BLaER1 treated with 17β-estradiol and CSF1 and Interleukin-3, amounts not matched to agents 10 nM and 100 nM (cell line): Measurements from ENCODE around the gene PLAAT3.

Experiments
- H3K27ac ChIP-seq, 11 experiments: shearing (Covaris generic); formaldehyde crosslinking; 2 replicates each; pipeline ENCODE4 v1.8.1; 2022
- H3K27me3 ChIP-seq, 11 experiments: shearing (Covaris generic); formaldehyde crosslinking; 2 replicates each; pipeline ENCODE4 v1.8.1; 2022
- H3K36me3 ChIP-seq, 11 experiments: shearing (Covaris generic); formaldehyde crosslinking; 2 replicates each; pipeline ENCODE4 v1.8.1; 2022
- H3K4me1 ChIP-seq, 10 experiments: shearing (Covaris generic); formaldehyde crosslinking; 2 replicates each; pipeline ENCODE4 v1.8.1; 2022
- H3K4me2 ChIP-seq, 11 experiments: shearing (Covaris generic); formaldehyde crosslinking; 2 replicates each; pipeline ENCODE4 v1.8.1; 2022
- H3K4me3 ChIP-seq, 10 experiments: shearing (Covaris generic); formaldehyde crosslinking; 2 replicates each; pipeline ENCODE4 v1.8.1; 2022
- H3K9ac ChIP-seq, 11 experiments: shearing (Covaris generic); formaldehyde crosslinking; 2 replicates each; pipeline ENCODE4 v1.8.1; 2022
- H3K9me3 ChIP-seq, 11 experiments: shearing (Covaris generic); formaldehyde crosslinking; replicated peaks in 1 of 11; 2 replicates each; pipeline ENCODE4 v1.8.1; 2022
- H4K20me1 ChIP-seq, 11 experiments: shearing (Covaris generic); formaldehyde crosslinking; 2 replicates each; pipeline ENCODE4 v1.8.1; 2022
- Cebpa-rat ChIP-seq, 11 experiments: shearing (Covaris generic); IDR thresholded peaks; 2 replicates each; pipeline ENCODE4 v1.8.1; 2022

Gene PLAAT3

DNA sequence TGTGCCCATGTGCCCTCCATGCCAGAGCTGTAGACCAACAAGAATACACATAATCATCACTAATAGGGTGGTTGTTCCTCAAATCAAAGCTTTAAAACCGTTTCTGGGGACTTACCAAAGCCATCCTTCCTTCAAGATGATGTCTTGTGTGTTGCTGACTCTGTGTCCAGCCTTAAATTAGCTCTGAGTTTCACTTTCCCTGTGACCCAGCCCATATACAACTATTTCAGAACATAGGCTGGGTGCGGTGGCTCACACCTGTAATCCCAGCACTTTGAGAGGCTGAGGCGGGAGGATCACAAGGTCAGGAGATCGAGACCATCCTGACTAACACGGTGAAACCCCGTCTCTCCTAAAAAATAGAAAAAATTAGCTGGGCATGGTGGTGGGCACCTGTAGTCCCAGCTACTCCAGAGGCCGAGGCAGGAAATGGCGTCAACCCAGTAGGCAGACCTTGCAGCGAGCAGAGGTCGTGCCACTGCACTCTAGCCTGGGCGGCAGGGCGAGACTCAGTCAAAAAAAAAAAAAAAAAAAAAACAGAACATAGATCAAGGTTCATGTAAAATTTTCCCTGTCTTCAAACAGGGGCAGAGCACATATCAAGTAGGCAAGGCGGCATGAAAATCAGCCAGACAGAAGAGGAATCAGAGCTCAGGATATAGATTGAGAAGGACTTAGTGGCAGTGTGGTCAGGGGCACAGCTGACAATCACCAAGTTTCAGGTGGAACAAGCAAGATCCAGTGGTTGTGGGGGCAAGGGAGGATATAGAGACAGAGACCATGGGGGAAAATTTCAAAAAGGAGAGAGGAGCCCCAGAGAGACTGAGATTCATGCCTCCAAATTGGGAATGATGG is 50.8 kb downstream of the PLAAT3 start, which contains the start of gene PLAAT2:
PLAAT2 (minus strand) TSS at position 179 of the 855 bp plus-strand sequence; CDS start at position 124, 55 bp downstream.
- no peak within 1 kb of the TSS for H3K4me2 ChIP-seq

DNA sequence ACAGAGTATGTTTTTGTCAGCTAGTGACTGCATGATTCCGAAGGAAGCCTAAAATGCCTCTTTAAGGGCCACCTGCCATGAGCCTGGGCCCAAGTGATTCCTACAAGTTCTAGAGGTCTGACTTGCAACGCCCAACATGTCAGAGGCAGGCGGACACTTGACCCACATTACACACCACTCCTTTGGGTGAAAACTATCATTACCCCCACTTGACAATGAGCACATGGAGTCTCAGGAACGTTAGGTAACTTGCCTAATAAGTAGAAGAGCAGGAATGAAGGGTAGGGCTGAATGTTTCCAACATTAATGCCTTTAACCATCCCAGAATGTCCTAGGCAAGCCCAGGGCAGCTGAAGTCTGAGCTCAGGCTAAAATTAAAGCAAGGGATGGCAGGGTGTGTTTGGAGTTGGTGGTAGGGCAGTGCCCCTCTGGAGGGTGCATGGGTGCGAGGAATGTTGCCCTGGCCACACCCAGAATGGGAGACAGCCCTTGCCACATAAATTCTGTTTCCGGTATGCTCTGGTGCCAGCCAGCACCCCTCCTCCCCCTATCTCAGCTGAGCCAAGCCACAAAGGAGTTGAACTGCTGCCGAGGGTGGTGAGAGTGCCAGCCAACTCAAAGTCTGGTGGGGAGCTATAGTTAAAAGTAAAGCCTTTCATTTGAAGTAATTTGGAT is 53.6 kb downstream of the PLAAT3 start:
- no peaks in the 10 kb centered on the region for H3K36me3 ChIP-seq
- H3K4me1 ChIP-seq, result peaks cover 8 to 22% (median 19%) of the 10 kb centered on the region in 10 experiments; a peak in 17 of 20 replicates
- H3K9ac ChIP-seq, result no peak overlapping the region
- H3K27me3 ChIP-seq, result no peaks in the 10 kb centered on the region
- no peak overlapping the region for H3K4me3 ChIP-seq
- H3K27ac ChIP-seq, result peak overlapping the region in 1 of 11 experiments; percentile 26; a peak in 1 of 22 replicates
- H3K4me2 ChIP-seq, result peak overlapping the region; percentile 17 to 69 (median 45); a peak in 20 of 22 replicates
- no peaks in the 10 kb centered on the region for H4K20me1 ChIP-seq
- no peaks in the 10 kb centered on the region for H3K9me3 ChIP-seq
- no peak for TF ChIP-seq Cebpa-rat (IDR thresholded peaks at IDR 0.05)

More for the DNA sequence above, 50.8 kb downstream of the PLAAT3 start, which contains the start of gene PLAAT2:
- H3K9me3 ChIP-seq, result no peaks in the 10 kb centered on the region
- no peaks in the 10 kb centered on the region for H3K36me3 ChIP-seq
- H3K27me3 ChIP-seq, result no peaks in the 10 kb centered on the region
- H3K4me3 ChIP-seq, result no peak within 1 kb of the TSS
- no peaks in the 10 kb centered on the region for H4K20me1 ChIP-seq
- peaks cover 31 to 50% (median 43%) of the 10 kb centered on the region in 10 experiments for H3K4me1 ChIP-seq
- no peak for TF ChIP-seq Cebpa-rat (IDR thresholded peaks at IDR 0.05)
- no peak within 1 kb of the TSS for H3K9ac ChIP-seq
- H3K27ac ChIP-seq, result no peak within 1 kb of the TSS; a peak in 1 of 22 replicates

DNA sequence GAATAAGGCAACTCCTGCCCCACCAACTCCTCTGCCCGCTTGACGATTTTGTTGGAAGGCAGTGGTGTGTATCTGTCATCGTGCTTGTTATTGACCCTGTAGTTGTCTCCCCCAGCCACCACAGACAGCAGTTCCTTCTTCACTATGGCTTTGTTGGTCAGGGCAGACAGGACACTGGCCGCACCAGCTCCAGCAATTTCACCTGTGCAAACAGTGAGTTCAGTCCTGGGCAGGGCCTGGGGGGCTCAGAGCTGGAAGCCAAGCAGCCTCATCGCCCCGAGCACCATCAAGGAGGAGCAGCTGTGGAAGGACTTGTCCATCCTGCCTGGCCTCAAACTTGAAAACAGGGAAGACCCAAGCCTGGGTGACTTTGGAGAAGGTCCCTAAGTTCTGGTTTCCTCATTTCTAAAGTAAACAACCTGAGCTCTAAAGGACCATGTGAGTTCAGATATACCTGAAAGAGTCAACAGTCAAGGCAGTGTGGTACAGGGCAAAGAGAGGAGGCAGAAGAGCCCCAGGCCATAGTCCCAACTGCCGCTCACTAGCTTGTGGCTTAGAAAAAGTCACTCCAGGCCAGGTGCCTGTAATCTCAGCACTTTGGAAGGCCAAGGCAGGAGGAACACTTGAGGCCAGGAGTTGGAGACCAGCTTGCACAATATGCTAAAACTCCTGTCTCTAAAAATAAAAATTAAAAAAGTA is 55.6 kb downstream of the PLAAT3 start:
- H3K9ac ChIP-seq, result no peak overlapping the region
- H4K20me1 ChIP-seq, result no peaks in the 10 kb centered on the region
- H3K27me3 ChIP-seq, result no peaks in the 10 kb centered on the region
- H3K4me2 ChIP-seq, result no peak overlapping the region
- H3K4me1 ChIP-seq, result peaks cover 14 to 29% (median 28%) of the 10 kb centered on the region in 10 experiments
- H3K36me3 ChIP-seq, result no peaks in the 10 kb centered on the region
- no peak overlapping the region for H3K27ac ChIP-seq
- no peak for TF ChIP-seq Cebpa-rat (IDR thresholded peaks at IDR 0.05)
- H3K4me3 ChIP-seq, result no peak overlapping the region
- H3K9me3 ChIP-seq, result no peaks in the 10 kb centered on the region

DNA sequence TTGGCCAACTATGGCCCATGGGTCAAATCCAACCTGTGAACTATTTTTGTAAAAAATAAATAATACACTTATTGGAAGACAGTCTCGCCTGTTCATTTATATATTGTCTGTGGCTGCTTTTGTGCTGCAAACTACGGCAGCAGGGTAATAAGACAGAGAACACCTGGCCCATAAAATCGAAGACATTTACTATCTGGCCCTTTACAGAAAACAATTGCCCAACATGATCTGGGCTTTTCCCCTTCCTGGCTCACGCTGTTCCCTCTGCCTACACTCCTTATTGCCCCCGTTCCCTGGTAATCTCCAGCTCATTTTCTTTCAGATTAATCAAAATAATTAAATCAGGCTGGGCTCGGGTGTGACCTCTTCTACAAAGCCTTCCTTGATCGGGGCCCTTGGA is 56.7 kb downstream of the PLAAT3 start:
- no peak overlapping the region for H3K27ac ChIP-seq
- no peak for TF ChIP-seq Cebpa-rat (IDR thresholded peaks at IDR 0.05)
- H3K9me3 ChIP-seq, result no peaks in the 10 kb centered on the region
- no peak overlapping the region for H3K9ac ChIP-seq
- H4K20me1 ChIP-seq, result no peaks in the 10 kb centered on the region
- H3K27me3 ChIP-seq, result no peaks in the 10 kb centered on the region
- peaks cover 23 to 39% (median 37%) of the 10 kb centered on the region in 10 experiments for H3K4me1 ChIP-seq
- H3K4me2 ChIP-seq, result no peak overlapping the region
- no peak overlapping the region for H3K4me3 ChIP-seq
- no peaks in the 10 kb centered on the region for H3K36me3 ChIP-seq

DNA sequence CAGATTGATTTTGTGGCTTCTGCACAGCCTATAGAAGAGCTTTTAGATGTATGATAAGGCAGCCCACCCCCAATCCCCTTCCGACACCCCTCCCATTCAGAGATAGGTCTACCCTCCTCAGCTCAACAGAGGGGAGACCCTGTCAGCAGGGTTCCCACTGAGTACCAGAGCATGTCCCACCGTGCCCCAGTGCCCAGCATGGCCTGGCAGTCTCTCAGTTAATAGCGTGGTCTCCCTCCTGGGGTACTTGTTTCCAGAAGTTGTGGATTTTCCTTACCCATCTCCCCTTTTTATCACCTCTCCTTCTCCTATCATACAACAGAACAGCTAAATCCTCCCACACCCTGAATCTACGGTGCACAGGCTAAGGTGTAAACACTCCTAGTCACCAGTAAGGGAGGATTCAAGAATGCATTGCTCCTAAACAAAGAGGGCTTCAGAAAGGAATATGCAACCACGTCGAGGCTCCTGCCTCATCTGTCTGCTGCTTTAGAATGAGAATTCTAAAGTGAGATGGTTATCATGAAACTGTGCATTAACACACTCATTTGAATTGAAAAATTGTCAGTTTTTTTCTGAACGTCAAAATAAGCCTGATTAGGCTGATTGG is 57.7 kb downstream of the PLAAT3 start:
- H3K36me3 ChIP-seq, result no peaks in the 10 kb centered on the region
- no peaks in the 10 kb centered on the region for H4K20me1 ChIP-seq
- 0 out of 22 replicates have a peak overlapping the region, but pooled peaks of 1 of the 11 experiments have one; percentile 2 for H3K4me2 ChIP-seq
- no peaks in the 10 kb centered on the region for H3K9me3 ChIP-seq
- no peak overlapping the region for H3K27ac ChIP-seq
- no peak for TF ChIP-seq Cebpa-rat (IDR thresholded peaks at IDR 0.05)
- no peak overlapping the region for H3K4me3 ChIP-seq
- no peaks in the 10 kb centered on the region for H3K27me3 ChIP-seq
- peaks cover 23 to 45% (median 37%) of the 10 kb centered on the region in 10 experiments for H3K4me1 ChIP-seq
- H3K9ac ChIP-seq, result no peak overlapping the region

DNA sequence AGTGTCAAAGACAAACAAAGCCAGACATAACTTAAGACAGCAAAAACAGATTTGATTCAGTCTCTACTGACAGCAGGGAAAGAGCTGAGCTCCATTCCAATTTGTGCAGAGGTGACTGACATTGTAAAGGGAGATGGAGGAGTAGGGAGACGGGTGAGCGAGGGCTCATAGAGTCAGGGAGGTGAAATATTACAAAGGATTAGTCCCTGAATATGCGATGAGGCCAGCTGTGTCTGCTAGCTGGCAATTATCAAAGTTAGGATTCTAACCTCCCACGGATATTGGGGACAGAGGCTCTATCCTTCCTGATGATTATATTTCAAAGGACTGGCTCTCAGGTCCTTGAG is 59.4 kb downstream of the PLAAT3 start:
- peaks cover 16 to 30% (median 23%) of the 10 kb centered on the region in 10 experiments for H3K4me1 ChIP-seq
- peak overlapping the region in 2 of 11 experiments; percentile 67 to 73; a peak in 2 of 22 replicates for H3K27ac ChIP-seq
- H3K4me3 ChIP-seq, result no peak overlapping the region
- H4K20me1 ChIP-seq, result no peaks in the 10 kb centered on the region
- peak overlapping the region in 7 of 11 experiments; percentile 64 to 89 (median 78); a peak in 7 of 22 replicates for H3K4me2 ChIP-seq
- H3K27me3 ChIP-seq, result no peaks in the 10 kb centered on the region
- TF ChIP-seq Cebpa-rat (IDR thresholded peaks at IDR 0.05), result no peak
- no peak overlapping the region; a peak in 2 of 22 replicates for H3K9ac ChIP-seq
- no peaks in the 10 kb centered on the region for H3K9me3 ChIP-seq
- no peaks in the 10 kb centered on the region for H3K36me3 ChIP-seq

DNA sequence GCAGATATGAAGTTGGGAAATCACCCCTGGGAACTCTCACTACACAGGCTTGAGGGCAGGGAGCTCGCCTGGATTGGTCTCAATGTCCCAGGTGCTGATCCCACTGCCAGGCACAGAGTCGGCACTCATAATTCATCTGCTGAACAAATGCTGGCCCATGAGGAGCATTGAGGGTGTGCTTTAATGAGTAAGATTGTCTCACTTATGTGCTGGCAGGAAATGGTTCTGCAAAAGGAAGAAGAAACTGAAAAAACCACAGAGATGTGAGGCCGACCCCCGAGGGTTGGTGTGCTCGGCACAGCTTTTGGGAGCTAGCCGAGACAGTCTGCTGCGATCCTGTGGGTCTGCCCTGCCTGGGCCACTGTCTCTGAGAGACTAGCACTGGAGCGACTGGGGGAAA is 60.5 kb downstream of the PLAAT3 start:
- H3K27me3 ChIP-seq, result no peaks in the 10 kb centered on the region
- peaks cover 16 to 30% (median 23%) of the 10 kb centered on the region in 10 experiments for H3K4me1 ChIP-seq
- no peak overlapping the region for H3K4me3 ChIP-seq
- no peaks in the 10 kb centered on the region for H3K36me3 ChIP-seq
- TF ChIP-seq Cebpa-rat (IDR thresholded peaks at IDR 0.05), result no peak
- peak overlapping the region in 9 of 11 experiments; percentile 10 to 73 (median 63); a peak in 15 of 22 replicates for H3K27ac ChIP-seq
- H3K9me3 ChIP-seq, result no peaks in the 10 kb centered on the region
- H3K9ac ChIP-seq, result peak overlapping the region; percentile 3 to 62 (median 50); a peak in 17 of 22 replicates
- H4K20me1 ChIP-seq, result no peaks in the 10 kb centered on the region
- peak overlapping the region; percentile 64 to 90 (median 82) for H3K4me2 ChIP-seq

DNA sequence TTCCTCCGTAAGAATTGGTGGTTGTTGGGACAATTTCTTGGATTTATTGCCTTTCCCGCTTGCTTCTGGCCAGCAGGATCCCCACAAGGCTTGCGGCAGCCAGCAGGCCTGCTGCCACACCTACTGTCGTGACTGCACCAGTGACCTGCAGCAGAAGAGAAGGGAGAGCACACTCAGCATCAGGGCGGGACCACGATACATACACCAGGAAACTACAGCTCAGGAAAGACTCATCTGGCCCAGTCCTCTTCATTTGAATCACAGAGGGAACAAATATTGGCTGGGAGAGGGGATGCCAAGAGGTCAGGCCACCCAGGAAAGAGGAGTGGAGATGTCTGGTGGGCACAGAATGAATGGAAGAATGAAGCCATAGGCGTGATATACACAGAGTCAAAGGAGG is 61.3 kb downstream of the PLAAT3 start:
- Histone ChIP-seq H3K4me1 (peaks cover 16 to 30% (median 23%) of the 10 kb centered on the region in 10 experiments), H3K36me3 (no peaks in the 10 kb centered on the region), H3K4me3 (no peak overlapping the region), H3K9ac (no peak overlapping the region), H3K27me3 (no peaks in the 10 kb centered on the region), H4K20me1 (no peaks in the 10 kb centered on the region), H3K4me2 (peak overlapping the region; percentile 64 to 90 (median 82)), H3K9me3 (no peaks in the 10 kb centered on the region), H3K27ac (peak overlapping the region in 3 of 11 experiments; percentile 61 to 73 (median 67); a peak in 4 of 22 replicates)
- no peak for TF ChIP-seq Cebpa-rat (IDR thresholded peaks at IDR 0.05)
